GM10248 (cell line): ENCODE data around the gene FAM234B.
"Not testable (repeated sequence)": the region's sequence is repeated elsewhere in the genome, so short reads cannot be mapped to it uniquely, and the experiment has no call there.

Source experiments
- CTCF ChIA-PET: fragments of 300-600 bp; sonication (Branson Sonifier 250); formaldehyde crosslinking; extraction: SDS; loops from one replicate; lab custom pipeline; 2021; ENCODE audit warnings: antibody characterized with exemption; lab: Yijun Ruan, JAX
- POLR2A ChIA-PET: fragments of 350-650 bp; sonication (Branson Sonifier 250); formaldehyde crosslinking; extraction: SDS; loops from one replicate; lab custom pipeline; 2020; ENCODE audit warnings: antibody characterized with exemption; lab: Yijun Ruan, JAX
- DNase-seq: peaks from one replicate; pipeline ENCODE4 v3.0.0; 2012; ENCODE audit errors: extremely low spot score
- CTCF ChIP-seq: IDR thresholded peaks from 2 replicates; pipeline ENCODE4 v1.5.1; 2012; ENCODE audit warnings: mild to moderate bottlenecking, low read depth; ENCODE audit errors: extremely low read depth, missing control alignments, control extremely low read depth

Gene FAM234B

GRCh38 chr12:13027508-13027907 is 16.7 kb upstream of the FAM234B start:
- no peak for DNase-seq
- POLR2A ChIA-PET = no interaction called here
- CTCF ChIA-PET = no interaction called here
- no peak for TF ChIP-seq CTCF

GRCh38 chr12:13028825-13029570 is 15.2 kb upstream of the FAM234B start:
- no peak for DNase-seq
- no peak for TF ChIP-seq CTCF
- ChIA-PET POLR2A (no interaction called here), CTCF (no interaction called here)

- DNase-seq = no peak
- ChIA-PET CTCF (no interaction called here), POLR2A (no interaction called here)
- TF ChIP-seq CTCF = no peak
Observed at GRCh38 chr12:13030541-13031291, 13.5 kb upstream of the FAM234B start.

- ChIA-PET CTCF (no interaction called here), POLR2A (no interaction called here)
- no peak for DNase-seq
- TF ChIP-seq CTCF = no peak
Observed at GRCh38 chr12:13032164-13032563, 12.0 kb upstream of the FAM234B start.

GRCh38 chr12:13033476-13033875 is 10.7 kb upstream of the FAM234B start:
- no peak for DNase-seq
- ChIA-PET CTCF (interaction anchor here (2.1 kb wide), 1 partner anchor 10 kb away, joined by 6 read pairs; no protein-coding TSS in a partner anchor), POLR2A (no interaction called here)
- TF ChIP-seq CTCF = no peak

- DNase-seq, POLR2A ChIA-PET: not testable (repeated sequence)
- CTCF ChIA-PET = interaction anchor here (1.0 to 2.1 kb wide), 3 partner anchors 8 to 177 kb away, joined by 3 to 6 read pairs (median 6); no protein-coding TSS in a partner anchor
Observed at GRCh38 chr12:13035335-13035734, 8.8 kb upstream of the FAM234B start.

- ChIA-PET CTCF (interaction anchor here (1.6 to 1.8 kb wide), 2 partner anchors 36 to 175 kb away, joined by 3 to 6 read pairs; no protein-coding TSS in a partner anchor), POLR2A (interaction anchor here (0.5 kb wide), 1 partner anchor 9 kb away, joined by 3 read pairs; no protein-coding TSS in a partner anchor)
- no peak for DNase-seq
- no peak for TF ChIP-seq CTCF
Observed at GRCh38 chr12:13036881-13037280, 7.3 kb upstream of the FAM234B start.
